ENCODE results near the gene S100P.
"Not testable (repeated sequence)": the region's sequence is repeated elsewhere in the genome, so short reads cannot be mapped to it uniquely, and the experiment has no call there.

S100P gene

GRCh38 chr4:6722891-6723290 lies 29.2 kb downstream of the S100P start:
- Histone ChIP-seq H3K9me3 (ENCODE audit: control insufficient read depth in 1 of 2, low read length in 2 of 2) (no peaks in the 10 kb centered on the region), H3K27me3 (ENCODE audit: control insufficient read depth in 1 of 2, insufficient read depth in 2 of 2, low read length in 2 of 2) (no peaks in the 10 kb centered on the region), H3K27ac (ENCODE audit: low read depth, low read length) (no peak overlapping the region), H3K36me3 (ENCODE audit: control insufficient read depth in 1 of 2, insufficient read depth in 2 of 2, low read length in 2 of 2) (no peaks in the 10 kb centered on the region), H3K9ac (ENCODE audit: low read depth in 1 of 2, low read length in 2 of 2) (no peak overlapping the region), H3K4me3 (ENCODE audit: low read depth in 1 of 2, low read length in 2 of 2) (no peak overlapping the region), H3K4me1 (ENCODE audit: control insufficient read depth in 1 of 2, insufficient read depth in 2 of 2, low read length in 2 of 2) (peaks cover 4 to 7% of the 10 kb centered on the region in 2 donors)

DNA sequence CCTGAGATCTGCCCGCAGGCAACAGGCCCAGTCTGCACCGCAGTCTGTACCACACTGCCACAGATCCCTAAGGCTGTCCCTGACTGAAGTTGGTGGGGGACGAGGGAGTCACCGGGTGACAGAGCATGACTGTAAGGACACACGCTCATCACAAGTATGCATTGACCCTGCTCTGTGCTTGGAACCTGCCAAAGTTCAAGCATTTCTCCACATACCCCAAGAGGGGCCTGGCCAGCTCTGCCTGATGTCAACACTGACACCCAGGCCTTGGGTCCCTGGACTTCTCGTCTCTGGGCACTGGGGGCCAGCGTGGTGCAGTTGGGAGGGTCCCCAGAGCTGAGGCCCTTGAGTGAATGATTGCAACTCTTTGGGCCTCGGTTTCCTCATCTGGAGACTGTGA lies 30.2 kb downstream of the S100P start:
- H3K9me3 ChIP-seq (ENCODE audit: control insufficient read depth in 1 of 2, low read length in 2 of 2): no peaks in the 10 kb centered on the region
- H3K4me3 ChIP-seq (ENCODE audit: low read depth in 1 of 2, low read length in 2 of 2): no peak overlapping the region
- H3K27ac ChIP-seq (ENCODE audit: low read depth, low read length): no peak overlapping the region
- no peak overlapping the region for H3K9ac ChIP-seq (ENCODE audit: low read depth in 1 of 2, low read length in 2 of 2)
- no peaks in the 10 kb centered on the region for H3K36me3 ChIP-seq (ENCODE audit: control insufficient read depth in 1 of 2, insufficient read depth in 2 of 2, low read length in 2 of 2)
- H3K27me3 ChIP-seq (ENCODE audit: control insufficient read depth in 1 of 2, insufficient read depth in 2 of 2, low read length in 2 of 2): no peaks in the 10 kb centered on the region
- H3K4me1 ChIP-seq (ENCODE audit: control insufficient read depth in 1 of 2, insufficient read depth in 2 of 2, low read length in 2 of 2): peaks cover 4 to 7% of the 10 kb centered on the region in 2 donors

GRCh38 chr4:6724421-6725111 lies 30.9 kb downstream of the S100P start:
- H3K36me3 ChIP-seq (ENCODE audit: control insufficient read depth in 1 of 2, insufficient read depth in 2 of 2, low read length in 2 of 2): no peaks in the 10 kb centered on the region
- no peak overlapping the region for H3K9ac ChIP-seq (ENCODE audit: low read depth in 1 of 2, low read length in 2 of 2)
- no peaks in the 10 kb centered on the region for H3K27me3 ChIP-seq (ENCODE audit: control insufficient read depth in 1 of 2, insufficient read depth in 2 of 2, low read length in 2 of 2)
- no peaks in the 10 kb centered on the region for H3K9me3 ChIP-seq (ENCODE audit: control insufficient read depth in 1 of 2, low read length in 2 of 2)
- H3K27ac ChIP-seq (ENCODE audit: low read depth, low read length): no peak overlapping the region
- H3K4me3 ChIP-seq (ENCODE audit: low read depth in 1 of 2, low read length in 2 of 2): no peak overlapping the region
- H3K4me1 ChIP-seq (ENCODE audit: control insufficient read depth in 1 of 2, insufficient read depth in 2 of 2, low read length in 2 of 2): peaks cover 4 to 7% of the 10 kb centered on the region in 2 donors

GRCh38 chr4:6725427-6725961 lies 31.8 kb downstream of the S100P start:
- H3K9ac ChIP-seq (ENCODE audit: low read depth in 1 of 2, low read length in 2 of 2); H3K27me3 ChIP-seq (ENCODE audit: control insufficient read depth in 1 of 2, insufficient read depth in 2 of 2, low read length in 2 of 2); H3K27ac ChIP-seq (ENCODE audit: low read depth, low read length); H3K4me3 ChIP-seq (ENCODE audit: low read depth in 1 of 2, low read length in 2 of 2); H3K4me1 ChIP-seq (ENCODE audit: control insufficient read depth in 1 of 2, insufficient read depth in 2 of 2, low read length in 2 of 2); H3K9me3 ChIP-seq (ENCODE audit: control insufficient read depth in 1 of 2, low read length in 2 of 2); H3K36me3 ChIP-seq (ENCODE audit: control insufficient read depth in 1 of 2, insufficient read depth in 2 of 2, low read length in 2 of 2): not testable (repeated sequence)

DNA sequence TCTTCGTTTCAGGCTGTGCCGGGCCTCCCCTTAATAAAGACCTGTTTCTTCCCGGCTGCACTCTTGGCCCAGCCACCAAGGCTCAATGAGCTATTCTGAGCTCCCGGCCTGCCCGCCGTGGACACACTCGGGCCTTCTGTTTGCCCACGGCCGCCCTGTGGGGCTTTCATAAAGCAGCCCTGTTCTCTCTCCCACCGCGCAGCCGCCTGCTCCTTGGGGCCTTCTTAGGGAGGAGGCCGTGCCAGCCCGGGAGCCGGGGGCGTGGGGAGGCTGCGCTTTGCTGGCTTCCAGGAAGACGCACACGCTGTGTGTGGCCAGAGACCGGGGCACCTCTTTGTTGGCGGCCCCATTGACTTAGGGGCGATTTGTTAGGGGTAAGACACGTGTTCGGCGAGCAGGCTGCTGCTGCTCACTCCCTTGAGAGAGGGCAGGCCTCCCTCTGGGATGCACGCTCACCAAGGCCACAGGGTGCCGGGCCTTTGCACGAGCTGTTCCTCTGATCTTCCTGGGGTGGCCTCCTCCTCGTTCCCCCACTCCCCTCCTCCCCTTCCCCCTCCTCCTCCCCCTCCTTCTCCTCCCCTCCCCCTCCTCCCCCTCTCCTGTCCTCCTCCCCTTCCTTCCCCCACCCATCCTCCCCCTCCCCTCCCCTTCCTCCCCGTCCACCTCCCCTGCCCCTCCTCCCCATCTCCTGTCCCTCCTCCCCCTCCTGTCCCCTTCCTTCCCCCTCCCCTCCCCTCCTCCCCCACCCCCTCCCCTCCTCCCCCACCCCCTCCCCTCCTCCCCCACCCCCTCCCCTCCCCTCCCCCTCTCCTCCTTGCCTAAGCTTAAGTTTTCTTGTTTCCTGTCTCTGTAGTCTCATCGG lies 33.6 kb downstream of the S100P start:
- Histone ChIP-seq H3K9ac (ENCODE audit: low read depth in 1 of 2, low read length in 2 of 2) (no peak overlapping the region), H3K9me3 (ENCODE audit: control insufficient read depth in 1 of 2, low read length in 2 of 2) (no peaks in the 10 kb centered on the region), H3K4me3 (ENCODE audit: low read depth in 1 of 2, low read length in 2 of 2) (no peak overlapping the region), H3K27ac (ENCODE audit: low read depth, low read length) (no peak overlapping the region), H3K4me1 (ENCODE audit: control insufficient read depth in 1 of 2, insufficient read depth in 2 of 2, low read length in 2 of 2) (peaks cover 0 to under 1% of the 10 kb centered on the region in 2 donors), H3K27me3 (ENCODE audit: control insufficient read depth in 1 of 2, insufficient read depth in 2 of 2, low read length in 2 of 2) (no peaks in the 10 kb centered on the region), H3K36me3 (ENCODE audit: control insufficient read depth in 1 of 2, insufficient read depth in 2 of 2, low read length in 2 of 2) (no peaks in the 10 kb centered on the region)

DNA sequence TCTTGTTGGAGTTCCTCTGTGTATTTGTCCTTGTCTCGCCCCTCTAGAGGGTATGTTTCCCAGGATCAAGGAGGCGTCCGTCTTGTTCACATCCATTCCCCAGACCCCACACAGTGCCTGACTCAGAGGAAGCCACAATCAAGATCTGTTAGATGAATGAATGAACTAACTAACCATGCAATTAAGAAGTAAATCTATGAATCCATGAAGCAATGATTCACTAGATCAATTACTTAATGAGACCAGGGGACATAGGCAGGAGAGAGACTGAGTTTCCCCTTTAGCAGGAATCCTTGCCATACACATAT lies 34.2 kb downstream of the S100P start:
- Histone ChIP-seq H3K36me3 (ENCODE audit: control insufficient read depth in 1 of 2, insufficient read depth in 2 of 2, low read length in 2 of 2) (no peaks in the 10 kb centered on the region), H3K9ac (ENCODE audit: low read depth in 1 of 2, low read length in 2 of 2) (no peak overlapping the region), H3K9me3 (ENCODE audit: control insufficient read depth in 1 of 2, low read length in 2 of 2) (no peaks in the 10 kb centered on the region), H3K27ac (ENCODE audit: low read depth, low read length) (no peak overlapping the region), H3K4me3 (ENCODE audit: low read depth in 1 of 2, low read length in 2 of 2) (no peak overlapping the region), H3K4me1 (ENCODE audit: control insufficient read depth in 1 of 2, insufficient read depth in 2 of 2, low read length in 2 of 2) (peaks cover 3 to 6% of the 10 kb centered on the region in 2 donors), H3K27me3 (ENCODE audit: control insufficient read depth in 1 of 2, insufficient read depth in 2 of 2, low read length in 2 of 2) (no peaks in the 10 kb centered on the region)

DNA sequence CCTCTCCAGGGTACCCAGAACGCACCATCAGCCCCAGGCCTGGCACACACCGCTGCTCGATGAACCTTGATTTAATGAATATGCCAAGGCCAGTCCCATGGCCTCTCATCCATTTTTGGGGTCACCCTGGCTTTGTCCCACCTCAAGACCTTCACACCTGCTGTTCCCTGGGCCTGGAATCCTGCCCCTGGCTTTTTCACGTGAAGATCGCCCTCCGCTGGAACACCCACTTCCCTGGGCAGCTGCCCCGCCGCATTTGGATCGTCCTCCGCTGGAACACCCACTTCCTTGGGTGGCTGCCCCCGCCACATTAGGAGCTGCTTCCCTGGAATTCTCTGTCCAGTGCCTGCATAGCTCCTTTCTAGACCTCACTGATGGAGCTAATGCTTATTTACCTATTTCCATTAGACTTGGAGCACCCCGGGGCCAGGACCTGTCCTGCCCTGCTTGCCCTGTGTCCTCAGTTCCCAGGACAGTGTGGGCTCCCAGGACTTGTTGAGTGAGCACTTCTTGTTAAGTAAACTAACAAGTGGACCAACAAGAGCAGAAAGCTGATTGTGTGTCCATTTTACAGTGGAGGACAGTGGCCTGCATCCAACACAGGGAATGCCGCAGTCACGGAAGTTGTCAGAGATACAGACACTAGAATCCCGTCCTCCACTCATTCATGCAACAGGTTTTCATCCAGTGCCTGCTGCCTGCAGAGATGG lies 34.8 kb downstream of the S100P start:
- Histone ChIP-seq H3K9ac (ENCODE audit: low read depth in 1 of 2, low read length in 2 of 2) (no peak overlapping the region), H3K9me3 (ENCODE audit: control insufficient read depth in 1 of 2, low read length in 2 of 2) (no peaks in the 10 kb centered on the region), H3K4me3 (ENCODE audit: low read depth in 1 of 2, low read length in 2 of 2) (no peak overlapping the region), H3K36me3 (ENCODE audit: control insufficient read depth in 1 of 2, insufficient read depth in 2 of 2, low read length in 2 of 2) (no peaks in the 10 kb centered on the region), H3K27ac (ENCODE audit: low read depth, low read length) (no peak overlapping the region), H3K4me1 (ENCODE audit: control insufficient read depth in 1 of 2, insufficient read depth in 2 of 2, low read length in 2 of 2) (peaks cover 3 to 7% of the 10 kb centered on the region in 2 donors), H3K27me3 (ENCODE audit: control insufficient read depth in 1 of 2, insufficient read depth in 2 of 2, low read length in 2 of 2) (no peaks in the 10 kb centered on the region)

GRCh38 chr4:6730603-6731317 lies 37.1 kb downstream of the S100P start:
- no peaks in the 10 kb centered on the region for H3K9me3 ChIP-seq (ENCODE audit: control insufficient read depth in 1 of 2, low read length in 2 of 2)
- H3K4me3 ChIP-seq (ENCODE audit: low read depth in 1 of 2, low read length in 2 of 2): no peak overlapping the region
- no peak overlapping the region for H3K27ac ChIP-seq (ENCODE audit: low read depth, low read length)
- no peak overlapping the region for H3K9ac ChIP-seq (ENCODE audit: low read depth in 1 of 2, low read length in 2 of 2)
- peaks cover 3 to 7% of the 10 kb centered on the region in 2 donors for H3K4me1 ChIP-seq (ENCODE audit: control insufficient read depth in 1 of 2, insufficient read depth in 2 of 2, low read length in 2 of 2)
- no peaks in the 10 kb centered on the region for H3K27me3 ChIP-seq (ENCODE audit: control insufficient read depth in 1 of 2, insufficient read depth in 2 of 2, low read length in 2 of 2)
- no peaks in the 10 kb centered on the region for H3K36me3 ChIP-seq (ENCODE audit: control insufficient read depth in 1 of 2, insufficient read depth in 2 of 2, low read length in 2 of 2)

- H3K4me1 ChIP-seq (ENCODE audit: control insufficient read depth in 1 of 2, insufficient read depth in 2 of 2, low read length in 2 of 2): peaks cover 3 to 7% of the 10 kb centered on the region in 2 donors
- H3K27me3 ChIP-seq (ENCODE audit: control insufficient read depth in 1 of 2, insufficient read depth in 2 of 2, low read length in 2 of 2): no peaks in the 10 kb centered on the region
- H3K27ac ChIP-seq (ENCODE audit: low read depth, low read length): no peak overlapping the region
- H3K9ac ChIP-seq (ENCODE audit: low read depth in 1 of 2, low read length in 2 of 2): no peak overlapping the region
- H3K4me3 ChIP-seq (ENCODE audit: low read depth in 1 of 2, low read length in 2 of 2): no peak overlapping the region
- no peaks in the 10 kb centered on the region for H3K36me3 ChIP-seq (ENCODE audit: control insufficient read depth in 1 of 2, insufficient read depth in 2 of 2, low read length in 2 of 2)
- no peaks in the 10 kb centered on the region for H3K9me3 ChIP-seq (ENCODE audit: control insufficient read depth in 1 of 2, low read length in 2 of 2)
These were observed 37.6 kb downstream of the S100P start for GRCh38 chr4:6731318-6731675.

Data from duodenal mucosa (tissue), 2 donors.